ENCODE results near the gene KIRREL3. TPM values are rescaled to one million over a fixed set of nuclear protein-coding genes. Genes with fewer than 3 reads are reported as not detected.
A peak's percentile ranks its signal among the peaks of the same experiment; 100 is the strongest.

Gene KIRREL3
- total RNA-seq, 1 donor from 2014 or later: 29.3 TPM

GRCh38 chr11:126904520-126904919 is 96.0 kb downstream of the KIRREL3 start:
- DNase-seq: no peak

GRCh38 chr11:126901783-126902182 is 98.8 kb downstream of the KIRREL3 start:
- DNase-seq: no peak

GRCh38 chr11:126899961-126900748 is 100.4 kb downstream of the KIRREL3 start:
- no peak for DNase-seq

- DNase-seq: no peak
Observed at GRCh38 chr11:126898802-126899201, 101.8 kb downstream of the KIRREL3 start.

GRCh38 chr11:126897430-126897829 is 103.1 kb downstream of the KIRREL3 start:
- DNase-seq: no peak

GRCh38 chr11:126896025-126896424 is 104.5 kb downstream of the KIRREL3 start:
- DNase-seq: no peak

- no peak for DNase-seq
Observed at GRCh38 chr11:126893796-126894195, 106.8 kb downstream of the KIRREL3 start.

- DNase-seq: no peak
Observed at GRCh38 chr11:126892756-126893155, 107.8 kb downstream of the KIRREL3 start.

GRCh38 chr11:126891556-126892217 is 108.9 kb downstream of the KIRREL3 start:
- DNase-seq: no peak

- peak; percentile 43 for DNase-seq
Observed at GRCh38 chr11:126890561-126890960, 110.0 kb downstream of the KIRREL3 start.

GRCh38 chr11:126888115-126888712 is 112.4 kb downstream of the KIRREL3 start:
- no peak for DNase-seq

- DNase-seq: no peak
Observed at GRCh38 chr11:126886636-126887035, 113.9 kb downstream of the KIRREL3 start.

GRCh38 chr11:126886085-126886484 is 114.5 kb downstream of the KIRREL3 start:
- DNase-seq: no peak

- no peak for DNase-seq
Observed at GRCh38 chr11:126884594-126884993, 116.0 kb downstream of the KIRREL3 start.

GRCh38 chr11:126884192-126884591 is 116.4 kb downstream of the KIRREL3 start:
- DNase-seq: no peak

- no peak for DNase-seq
Observed at GRCh38 chr11:126880872-126881271, 119.7 kb downstream of the KIRREL3 start.

GRCh38 chr11:126879516-126879915 is 121.1 kb downstream of the KIRREL3 start:
- DNase-seq: no peak

- DNase-seq: no peak
Observed at GRCh38 chr11:126878913-126879482, 121.6 kb downstream of the KIRREL3 start.

- DNase-seq: no peak
Observed at GRCh38 chr11:126874831-126875230, 125.7 kb downstream of the KIRREL3 start.

- no peak for DNase-seq
Observed at GRCh38 chr11:126874276-126874675, 126.3 kb downstream of the KIRREL3 start.

- DNase-seq: no peak
Observed at GRCh38 chr11:126871792-126872191, 128.8 kb downstream of the KIRREL3 start.

GRCh38 chr11:126870021-126870420 is 130.5 kb downstream of the KIRREL3 start:
- DNase-seq: no peak

GRCh38 chr11:126868741-126869140 is 131.8 kb downstream of the KIRREL3 start:
- DNase-seq: no peak
